ENCODE data around the gene MAST3.
A peak's percentile ranks its signal among the peaks of the same experiment; 100 is the strongest.
"Not testable (repeated sequence)": the region's sequence is repeated elsewhere in the genome, so short reads cannot be mapped to it uniquely, and the experiment has no call there.

MAST3 gene

GRCh38 chr19:18101268-18101667 lies 3.7 kb downstream of the MAST3 start:
- H3K14ac ChIP-seq (ENCODE audit: low read length): no peak overlapping the region
- no peak overlapping the region for H3K4me3 ChIP-seq (ENCODE audit: low read depth, low read length)
- H3K36me3 ChIP-seq (ENCODE audit: control insufficient read depth in 1 of 2, insufficient read depth in 2 of 2, low read length in 2 of 2): no peaks in the 10 kb centered on the region
- no peak overlapping the region for H2BK120ac ChIP-seq (ENCODE audit: insufficient read depth, low read length, poor library complexity)
- no peak overlapping the region for H2BK12ac ChIP-seq (ENCODE audit: low read length)
- no peak overlapping the region for H4K12ac ChIP-seq (ENCODE audit: low read depth, low read length)
- no peak overlapping the region for H3K4ac ChIP-seq (ENCODE audit: low read depth, low read length)
- no peak overlapping the region for H3K9ac ChIP-seq (ENCODE audit: low read length)
- H3K23ac ChIP-seq (ENCODE audit: low read length): no peak overlapping the region
- H3K9me3 ChIP-seq (ENCODE audit: insufficient read depth, low read depth, low read length): peaks cover 2% of the 10 kb centered on the region
- peaks cover 5% of the 10 kb centered on the region for H3K27me3 ChIP-seq (ENCODE audit: insufficient read depth, low read length)
- DNase-seq: no peak
- no peak overlapping the region for H3K27ac ChIP-seq (ENCODE audit: low read depth, low read length)
- no CpG with 5 or more reads among the region's 3 CpGs for WGBS (ENCODE audit: extremely low coverage, insufficient coverage, insufficient read length)
- H2AK5ac ChIP-seq (ENCODE audit: low read length): no peak overlapping the region
- no peak overlapping the region for H2BK5ac ChIP-seq (ENCODE audit: low read depth, low read length, poor library complexity)
- no peak overlapping the region for H3K4me2 ChIP-seq (ENCODE audit: low read length)
- no peak overlapping the region for H3K18ac ChIP-seq (ENCODE audit: low read length)
- H3K4me1 ChIP-seq (ENCODE audit: control insufficient read depth in 1 of 2, insufficient read depth in 2 of 2, low read length in 2 of 2): peaks cover 7 to 12% of the 10 kb centered on the region in 2 experiments
- H3K79me1 ChIP-seq (ENCODE audit: low read length): peaks cover 5% of the 10 kb centered on the region
- H4K91ac ChIP-seq (ENCODE audit: low read depth, low read length): no peak overlapping the region
- peaks cover 2% of the 10 kb centered on the region for H3K79me2 ChIP-seq (ENCODE audit: control insufficient read depth, insufficient read depth, low read length, poor library complexity)
- no peak overlapping the region for H4K8ac ChIP-seq (ENCODE audit: low read depth, low read length)
- no peak overlapping the region for H2AFZ ChIP-seq (ENCODE audit: insufficient read depth, low read length, poor library complexity)

- no peak overlapping the region for H3K9ac ChIP-seq (ENCODE audit: low read length)
- WGBS (ENCODE audit: extremely low coverage, insufficient coverage, insufficient read length): no CpG with 5 or more reads among the region's 15 CpGs
- no peaks in the 10 kb centered on the region for H3K36me3 ChIP-seq (ENCODE audit: control insufficient read depth in 1 of 2, insufficient read depth in 2 of 2, low read length in 2 of 2)
- no peak overlapping the region for H2AFZ ChIP-seq (ENCODE audit: insufficient read depth, low read length, poor library complexity)
- H2BK120ac ChIP-seq (ENCODE audit: insufficient read depth, low read length, poor library complexity): no peak overlapping the region
- no peak overlapping the region for H3K4me2 ChIP-seq (ENCODE audit: low read length)
- H3K9me3 ChIP-seq (ENCODE audit: insufficient read depth, low read depth, low read length): peaks cover 2% of the 10 kb centered on the region
- no peak overlapping the region for H3K27ac ChIP-seq (ENCODE audit: low read depth, low read length)
- H3K79me1 ChIP-seq (ENCODE audit: low read length): peaks cover 5% of the 10 kb centered on the region
- no peak overlapping the region for H2AK5ac ChIP-seq (ENCODE audit: low read length)
- no peak overlapping the region for H4K91ac ChIP-seq (ENCODE audit: low read depth, low read length)
- no peak overlapping the region for H3K4ac ChIP-seq (ENCODE audit: low read depth, low read length)
- no peak overlapping the region for H4K12ac ChIP-seq (ENCODE audit: low read depth, low read length)
- H3K4me3 ChIP-seq (ENCODE audit: low read depth, low read length): no peak overlapping the region
- DNase-seq: no peak
- no peak overlapping the region for H3K14ac ChIP-seq (ENCODE audit: low read length)
- H3K27me3 ChIP-seq (ENCODE audit: insufficient read depth, low read length): peaks cover 5% of the 10 kb centered on the region
- H3K23ac ChIP-seq (ENCODE audit: low read length): no peak overlapping the region
- no peak overlapping the region for H4K8ac ChIP-seq (ENCODE audit: low read depth, low read length)
- no peak overlapping the region for H2BK5ac ChIP-seq (ENCODE audit: low read depth, low read length, poor library complexity)
- H2BK12ac ChIP-seq (ENCODE audit: low read length): no peak overlapping the region
- peaks cover 2% of the 10 kb centered on the region for H3K79me2 ChIP-seq (ENCODE audit: control insufficient read depth, insufficient read depth, low read length, poor library complexity)
- H3K4me1 ChIP-seq (ENCODE audit: control insufficient read depth in 1 of 2, insufficient read depth in 2 of 2, low read length in 2 of 2): peaks cover 4 to 8% of the 10 kb centered on the region in 2 experiments
- H3K18ac ChIP-seq (ENCODE audit: low read length): no peak overlapping the region
These were observed 5.5 kb downstream of the MAST3 start for GRCh38 chr19:18102916-18103542.

- Histone ChIP-seq H4K91ac (ENCODE audit: low read depth, low read length) (peak overlapping the region; percentile 36), H3K4me2 (ENCODE audit: low read length) (peak overlapping the region; percentile 92), H3K4ac (ENCODE audit: low read depth, low read length) (no peak overlapping the region), H3K36me3 (ENCODE audit: control insufficient read depth in 1 of 2, insufficient read depth in 2 of 2, low read length in 2 of 2) (no peaks in the 10 kb centered on the region), H3K4me1 (ENCODE audit: control insufficient read depth in 1 of 2, insufficient read depth in 2 of 2, low read length in 2 of 2) (peaks cover 5 to 8% of the 10 kb centered on the region in 2 experiments), H3K9ac (ENCODE audit: low read length) (peak overlapping the region; percentile 21), H3K9me3 (ENCODE audit: insufficient read depth, low read depth, low read length) (no peaks in the 10 kb centered on the region), H2AK5ac (ENCODE audit: low read length) (no peak overlapping the region), H2AFZ (ENCODE audit: insufficient read depth, low read length, poor library complexity) (peak overlapping the region; percentile 89), H3K14ac (ENCODE audit: low read length) (no peak overlapping the region), H3K18ac (ENCODE audit: low read length) (no peak overlapping the region), H3K23ac (ENCODE audit: low read length) (no peak overlapping the region), H2BK5ac (ENCODE audit: low read depth, low read length, poor library complexity) (peak overlapping the region; percentile 53), H2BK120ac (ENCODE audit: insufficient read depth, low read length, poor library complexity) (peak overlapping the region; percentile 64), H4K8ac (ENCODE audit: low read depth, low read length) (peak overlapping the region; percentile 76), H3K79me1 (ENCODE audit: low read length) (peaks cover 6% of the 10 kb centered on the region), H2BK12ac (ENCODE audit: low read length) (peak overlapping the region; percentile 61), H3K79me2 (ENCODE audit: control insufficient read depth, insufficient read depth, low read length, poor library complexity) (peaks cover 2% of the 10 kb centered on the region), H3K4me3 (ENCODE audit: low read depth, low read length) (peak overlapping the region; percentile 62), H4K12ac (ENCODE audit: low read depth, low read length) (peak overlapping the region; percentile 77), H3K27ac (ENCODE audit: low read depth, low read length) (no peak overlapping the region), H3K27me3 (ENCODE audit: insufficient read depth, low read length) (no peaks in the 10 kb centered on the region)
- no peak for DNase-seq
- WGBS (ENCODE audit: extremely low coverage, insufficient coverage, insufficient read length): no CpG with 5 or more reads among the region's 5 CpGs
These were observed 7.2 kb downstream of the MAST3 start for GRCh38 chr19:18104793-18105131.

- WGBS (ENCODE audit: extremely low coverage, insufficient coverage, insufficient read length): no CpG with 5 or more reads among the region's 7 CpGs
- not testable (repeated sequence) for H3K4me3 ChIP-seq (ENCODE audit: low read depth, low read length); H3K9me3 ChIP-seq (ENCODE audit: insufficient read depth, low read depth, low read length); H2AK5ac ChIP-seq (ENCODE audit: low read length); H4K8ac ChIP-seq (ENCODE audit: low read depth, low read length); H3K27ac ChIP-seq (ENCODE audit: low read depth, low read length); H3K14ac ChIP-seq (ENCODE audit: low read length); H2BK5ac ChIP-seq (ENCODE audit: low read depth, low read length, poor library complexity); H3K36me3 ChIP-seq (ENCODE audit: control insufficient read depth in 1 of 2, insufficient read depth in 2 of 2, low read length in 2 of 2); H3K18ac ChIP-seq (ENCODE audit: low read length); H2AFZ ChIP-seq (ENCODE audit: insufficient read depth, low read length, poor library complexity); H3K23ac ChIP-seq (ENCODE audit: low read length); H4K91ac ChIP-seq (ENCODE audit: low read depth, low read length); H3K4ac ChIP-seq (ENCODE audit: low read depth, low read length); H3K4me2 ChIP-seq (ENCODE audit: low read length); H3K9ac ChIP-seq (ENCODE audit: low read length); H4K12ac ChIP-seq (ENCODE audit: low read depth, low read length); H2BK120ac ChIP-seq (ENCODE audit: insufficient read depth, low read length, poor library complexity); H3K27me3 ChIP-seq (ENCODE audit: insufficient read depth, low read length); H3K79me2 ChIP-seq (ENCODE audit: control insufficient read depth, insufficient read depth, low read length, poor library complexity); H2BK12ac ChIP-seq (ENCODE audit: low read length)
- Histone ChIP-seq H3K79me1 (ENCODE audit: low read length) (peaks cover 11% of the 10 kb centered on the region), H3K4me1 (ENCODE audit: control insufficient read depth in 1 of 2, insufficient read depth in 2 of 2, low read length in 2 of 2) (peaks cover 5 to 11% of the 10 kb centered on the region in 2 experiments)
- DNase-seq: peak in 1 of 2 donors; percentile 18
These were observed 7.7 kb downstream of the MAST3 start for GRCh38 chr19:18105259-18105658.
